HFFc6 (cell line): ENCODE measurements around the gene HMX1. TPM values are rescaled to one million over a fixed set of nuclear protein-coding genes. Genes with fewer than 3 reads are reported as not detected.

ENCODE experiments used
- DNase-seq: peaks from one replicate; pipeline ENCODE4 v3.0.0-alpha.2; 2018
- H3K27ac Mint-ChIP-seq: 2 replicates; pipeline ENCODE4 v1.8.0; 2020; ENCODE audit warnings: mild to moderate bottlenecking, mixed read lengths
- H3K27me3 Mint-ChIP-seq: 2 replicates; pipeline ENCODE4 v1.8.0; 2021; ENCODE audit warnings: mild to moderate bottlenecking, moderate library complexity, mixed read lengths; ENCODE audit not compliant: insufficient read depth
- H3K36me3 Mint-ChIP-seq: 2 replicates; pipeline ENCODE4 v1.8.0; 2021; ENCODE audit warnings: low read depth, mixed read lengths
- H3K4me1 Mint-ChIP-seq: 2 replicates; pipeline ENCODE4 v1.8.0; 2020; ENCODE audit warnings: low read depth, mixed read lengths
- H3K4me3 Mint-ChIP-seq: 2 replicates; pipeline ENCODE4 v1.8.0; 2020; ENCODE audit warnings: mild to moderate bottlenecking, moderate library complexity, mixed read lengths
- H3K9me3 Mint-ChIP-seq: 2 replicates; pipeline ENCODE4 v1.8.0; 2020; ENCODE audit warnings: mild to moderate bottlenecking, mixed read lengths
- long read RNA-seq: library from polyadenylated mRNA; unstranded; transcript quantifications from one replicate; pipeline ENCODE4 v2.0.0, GENCODE V29; 2019
- total RNA-seq, 6 experiments: library from RNA; stranded (reverse); fragmentation: NEBNext Ultra II Directional; extraction: Animal tissue kit (Norgen Biotek cat#: 25700); gene quantifications; 2 replicates in 1 of 6; 3 replicates in 5 of 6; pipeline ENCODE4 v1.2.3, GENCODE V29; 2021
- TF ChIP-seq, protein P1 (sequence below): fragments of 200-600 bp; sonication (generic); IDR thresholded peaks from 2 replicates; pipeline ENCODE4 v1.5.0; 2021; ENCODE audit warnings: antibody characterized with exemption, mild to moderate bottlenecking

HMX1 gene
- not detected for total RNA-seq
- long read RNA-seq, result 0 reads

DNA sequence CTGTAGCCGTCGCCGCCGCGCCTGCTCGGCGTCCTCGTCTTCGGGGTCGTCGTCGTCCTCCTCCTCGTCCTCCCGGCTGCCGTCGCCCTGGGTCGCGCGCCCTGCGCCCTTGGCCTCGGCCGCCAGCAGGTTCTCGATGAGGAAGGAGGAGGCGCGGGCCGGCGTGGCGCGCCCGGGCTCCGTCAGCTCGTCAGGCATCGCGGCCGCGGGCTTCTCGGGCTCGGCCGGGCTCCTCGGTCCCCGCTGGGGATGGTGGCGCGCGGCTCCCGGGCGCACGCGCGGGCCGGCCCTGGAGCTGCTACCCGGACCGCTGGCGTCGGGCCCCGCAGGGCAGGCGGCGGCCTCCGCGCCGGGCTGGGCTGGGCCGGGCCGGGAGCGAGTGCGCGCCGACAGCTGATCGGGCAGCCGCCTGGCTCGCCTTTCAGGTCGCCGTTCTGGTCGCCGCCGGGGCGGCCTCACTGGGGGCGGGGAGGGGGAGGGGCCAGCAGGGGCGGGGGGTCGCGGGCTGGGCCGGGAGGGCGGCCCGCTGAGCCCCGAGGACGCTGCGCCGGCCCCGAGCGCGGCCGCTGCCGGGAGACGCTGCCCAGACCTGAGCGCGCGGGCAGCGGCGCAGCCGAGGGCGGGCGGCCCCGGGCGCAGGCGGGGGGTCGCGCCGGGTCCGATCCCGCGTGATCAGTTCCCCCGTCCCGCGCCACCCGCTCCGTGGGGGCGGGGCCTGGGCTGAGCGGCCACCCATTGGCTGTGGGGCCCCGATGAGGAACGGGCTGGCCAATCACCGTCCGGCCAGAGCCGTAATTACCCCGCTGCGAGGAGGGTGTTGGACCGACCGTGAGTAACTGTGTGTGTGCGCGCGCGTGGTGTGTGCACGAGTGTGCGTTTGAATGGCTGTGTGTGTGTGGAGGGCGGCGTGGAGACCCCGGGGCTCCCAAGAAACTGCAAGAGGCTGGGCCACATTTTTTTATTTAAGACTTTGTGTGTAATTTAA is at the start of gene HMX1:
HMX1 (minus strand) TSS at position 423 of the 985 bp plus-strand sequence; CDS start at position 198, 225 bp downstream.
- 0 out of 2 replicates have a peak, but pooled peaks cover 3% of the 10 kb centered on the region for H3K4me1 Mint-ChIP-seq
- peaks cover 65% of the 10 kb centered on the region for H3K27me3 Mint-ChIP-seq
- no peaks in the 10 kb centered on the region for H3K36me3 Mint-ChIP-seq
- H3K9me3 Mint-ChIP-seq, result no peaks in the 10 kb centered on the region
- H3K4me3 Mint-ChIP-seq, result no peak within 1 kb of the TSS
- no peak for DNase-seq
- H3K27ac Mint-ChIP-seq, result no peak within 1 kb of the TSS
- TF ChIP-seq, protein P1, sequence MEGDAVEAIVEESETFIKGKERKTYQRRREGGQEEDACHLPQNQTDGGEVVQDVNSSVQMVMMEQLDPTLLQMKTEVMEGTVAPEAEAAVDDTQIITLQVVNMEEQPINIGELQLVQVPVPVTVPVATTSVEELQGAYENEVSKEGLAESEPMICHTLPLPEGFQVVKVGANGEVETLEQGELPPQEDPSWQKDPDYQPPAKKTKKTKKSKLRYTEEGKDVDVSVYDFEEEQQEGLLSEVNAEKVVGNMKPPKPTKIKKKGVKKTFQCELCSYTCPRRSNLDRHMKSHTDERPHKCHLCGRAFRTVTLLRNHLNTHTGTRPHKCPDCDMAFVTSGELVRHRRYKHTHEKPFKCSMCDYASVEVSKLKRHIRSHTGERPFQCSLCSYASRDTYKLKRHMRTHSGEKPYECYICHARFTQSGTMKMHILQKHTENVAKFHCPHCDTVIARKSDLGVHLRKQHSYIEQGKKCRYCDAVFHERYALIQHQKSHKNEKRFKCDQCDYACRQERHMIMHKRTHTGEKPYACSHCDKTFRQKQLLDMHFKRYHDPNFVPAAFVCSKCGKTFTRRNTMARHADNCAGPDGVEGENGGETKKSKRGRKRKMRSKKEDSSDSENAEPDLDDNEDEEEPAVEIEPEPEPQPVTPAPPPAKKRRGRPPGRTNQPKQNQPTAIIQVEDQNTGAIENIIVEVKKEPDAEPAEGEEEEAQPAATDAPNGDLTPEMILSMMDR, result no peak

DNA sequence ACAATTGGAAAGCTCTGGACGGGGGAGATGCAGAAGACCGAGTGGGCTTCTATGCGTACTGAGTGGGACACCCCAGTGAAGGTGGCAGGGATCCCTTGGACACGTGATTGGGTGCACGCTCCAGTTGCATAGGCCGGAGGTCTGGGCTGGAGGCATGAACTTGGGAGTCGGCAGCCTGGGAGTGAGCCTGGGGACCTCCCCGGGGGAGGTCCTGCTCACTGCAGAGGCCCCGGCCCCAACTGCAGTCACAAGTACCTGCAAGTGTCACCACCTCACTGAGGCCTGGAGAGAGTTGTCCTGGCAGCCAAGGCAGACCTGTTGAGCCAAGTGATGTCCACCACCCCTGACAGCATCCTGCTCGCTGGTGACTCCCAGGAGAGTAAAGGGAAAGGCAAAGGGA is 49.3 kb upstream of the HMX1 start:
- no peak for DNase-seq
- Mint-ChIP-seq H3K27ac (no peak overlapping the region), H3K4me3 (no peak overlapping the region), H3K4me1 (no peaks in the 10 kb centered on the region), H3K9me3 (peaks cover 7% of the 10 kb centered on the region; the same call in 1 of the 2 replicates), H3K27me3 (peaks cover 15% of the 10 kb centered on the region), H3K36me3 (no peaks in the 10 kb centered on the region)
- TF ChIP-seq, protein P1, result no peak

DNA sequence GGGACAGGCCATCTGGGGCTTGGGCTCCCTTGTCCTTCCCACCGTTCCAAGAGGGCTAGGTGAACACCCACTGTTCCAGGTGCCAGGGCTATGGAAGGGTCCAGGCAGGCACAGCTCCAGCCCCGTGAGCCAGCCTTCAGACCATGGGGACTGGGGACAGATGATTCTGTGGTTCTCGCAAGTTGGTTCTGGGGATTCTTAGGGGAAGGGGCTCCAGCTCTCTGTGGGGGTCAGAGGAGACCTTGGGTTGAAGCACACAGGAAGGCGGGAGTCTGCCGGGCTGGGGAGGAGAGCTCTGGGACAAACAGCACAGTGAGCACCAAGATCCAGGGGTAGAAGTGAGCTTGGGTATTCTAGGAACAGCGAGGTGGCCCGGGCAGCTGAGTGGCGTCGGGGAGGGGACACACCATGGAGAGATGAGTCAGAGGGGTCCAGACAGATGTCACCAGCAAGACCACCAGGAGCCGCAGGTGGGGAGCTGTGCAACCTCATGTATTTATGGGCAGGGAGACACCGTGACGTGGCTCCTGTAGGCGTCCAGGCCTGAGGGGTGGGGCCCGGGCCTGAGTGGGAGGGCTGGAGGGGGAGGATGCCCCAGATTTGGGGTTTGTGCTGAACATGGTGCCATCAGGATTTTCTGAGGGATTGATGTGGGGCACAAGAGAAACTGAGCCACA is 48.8 kb upstream of the HMX1 start:
- TF ChIP-seq, protein P1, result no peak
- H3K4me1 Mint-ChIP-seq, result no peaks in the 10 kb centered on the region

DNA sequence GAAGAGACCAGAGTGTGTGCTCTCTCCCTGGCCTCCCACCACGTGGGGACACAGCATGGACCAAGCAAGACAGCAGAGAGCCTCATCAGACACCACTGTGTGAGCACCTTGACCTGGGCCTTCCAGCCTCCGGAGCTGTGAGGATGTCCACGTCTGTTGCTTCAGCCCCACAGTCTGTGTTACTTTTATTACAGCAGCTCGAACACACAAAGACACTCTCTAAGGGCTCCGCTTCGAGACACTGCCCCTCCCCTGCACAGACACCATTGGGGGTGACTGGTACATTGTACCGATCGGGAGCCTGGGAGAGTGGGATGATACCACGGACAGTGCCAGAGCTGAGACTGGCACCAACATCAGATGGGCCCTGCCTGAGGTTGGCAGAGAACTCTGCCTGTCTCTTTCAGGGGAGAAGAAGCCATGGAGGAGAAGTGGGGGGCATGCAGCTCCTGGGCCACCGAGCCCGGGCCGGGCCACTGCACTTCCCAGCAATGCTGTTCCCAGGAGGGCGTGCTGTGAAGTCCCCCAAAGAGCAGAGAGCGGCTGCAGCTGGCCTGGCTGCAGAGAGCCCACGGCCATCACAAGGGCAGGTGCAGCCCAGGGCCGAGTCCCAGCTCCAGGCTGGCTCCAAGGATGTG is 48.1 kb upstream of the HMX1 start:
- Mint-ChIP-seq H3K27me3 (peaks cover 19% of the 10 kb centered on the region), H3K27ac (no peak overlapping the region), H3K36me3 (no peaks in the 10 kb centered on the region), H3K4me3 (no peak overlapping the region), H3K9me3 (peaks cover 7% of the 10 kb centered on the region; the same call in 1 of the 2 replicates), H3K4me1 (no peaks in the 10 kb centered on the region)
- TF ChIP-seq, protein P1, result no peak
- DNase-seq, result no peak

More for the DNA sequence above, 48.8 kb upstream of the HMX1 start:
- H3K4me3 Mint-ChIP-seq, result no peak overlapping the region
- H3K27me3 Mint-ChIP-seq, result peaks cover 17% of the 10 kb centered on the region
- H3K27ac Mint-ChIP-seq, result no peak overlapping the region
- DNase-seq, result no peak
- H3K9me3 Mint-ChIP-seq, result peaks cover 7% of the 10 kb centered on the region; the same call in 1 of the 2 replicates
- no peaks in the 10 kb centered on the region for H3K36me3 Mint-ChIP-seq
